SK-N-SH (cell line): ENCODE results near the gene EXOC4. TPM values are rescaled to one million over a fixed set of nuclear protein-coding genes. Genes with fewer than 3 reads are reported as not detected.

ENCODE experiments used
- CTCF ChIA-PET: fragments of 300-600, 350-600 bp; formaldehyde crosslinking; extraction: SDS; loops from one replicate; lab custom pipeline; 2021; lab: Yijun Ruan, JAX
- POLR2A ChIA-PET: fragments of 350-600 bp; sonication (Branson Sonifier 250); formaldehyde crosslinking; extraction: SDS; loops from one replicate; lab custom pipeline; 2020; ENCODE audit warnings: antibody characterized with exemption, inconsistent platforms; lab: Yijun Ruan, JAX
- DNase-seq: peaks from one replicate; pipeline ENCODE4 v3.0.0; 2012
- H2AFZ ChIP-seq: fragments of 200-600 bp; sonication (generic); 2 replicates; pipeline ENCODE4 v1.8.1; 2016; ENCODE audit warnings: antibody characterized with exemption, mild to moderate bottlenecking, low read depth
- H3F3A ChIP-seq: fragments of 200-600 bp; sonication (generic); replicated peaks from 2 replicates; pipeline ENCODE3; 2016; ENCODE audit warnings: antibody characterized with exemption, mild to moderate bottlenecking; ENCODE audit not compliant: insufficient read depth
- H3K27ac ChIP-seq, 2 experiments: fragments of 200-500 bp in 1 of 2; fragments of 200-600 bp in 1 of 2; sonication (Bioruptor generic) in 1 of 2; sonication (generic), shearing (Covaris generic) in 1 of 2; 2 replicates each; pipeline versions ENCODE4 v1.5.1 to v1.6.1; 2014 to 2016; ENCODE audit warnings: low read depth in 2 of 2, inconsistent platforms in 1 of 2, low read length in 1 of 2, mild to moderate bottlenecking in 1 of 2, mixed read lengths in 1 of 2
- H3K27me3 ChIP-seq: fragments of 200-600 bp; sonication (generic), shearing (Covaris generic); 2 replicates; pipeline ENCODE4 v1.6.1; 2016; ENCODE audit warnings: mixed run types; ENCODE audit not compliant: insufficient read depth
- H3K36me3 ChIP-seq, 2 experiments: fragments of 200-500 bp in 1 of 2; fragments of 200-600 bp in 1 of 2; sonication (Bioruptor generic) in 1 of 2; sonication (generic) in 1 of 2; replicated peaks in 1 of 2; 2 replicates each; pipeline versions ENCODE3 to v1.5.1; 2014 to 2016; ENCODE audit warnings: low read length in 1 of 2, mild to moderate bottlenecking in 1 of 2; ENCODE audit not compliant: insufficient read depth in 2 of 2, control insufficient read depth in 1 of 2
- H3K4me1 ChIP-seq, 2 experiments: fragments of 200-500 bp in 1 of 2; fragments of 200-600 bp in 1 of 2; sonication (Bioruptor generic) in 1 of 2; sonication (generic), shearing (Covaris generic) in 1 of 2; 2 replicates each; pipeline versions ENCODE4 v1.5.1 to v1.6.1; 2014 to 2016; ENCODE audit warnings: low read depth in 1 of 2, low read length in 1 of 2, mixed run types in 1 of 2; ENCODE audit not compliant: insufficient read depth in 2 of 2, control insufficient read depth in 1 of 2
- H3K4me2 ChIP-seq: fragments of 200-600 bp; sonication (generic), shearing (Covaris generic); 2 replicates; pipeline ENCODE4 v1.6.1; 2017; ENCODE audit warnings: mixed run types
- H3K4me3 ChIP-seq, 2 experiments: fragments of 200-500 bp in 1 of 2; fragments of 200-600 bp in 1 of 2; sonication (Bioruptor generic) in 1 of 2; sonication (generic), shearing (Covaris generic) in 1 of 2; 2 replicates each; pipeline versions ENCODE4 v1.5.1 to v1.8.1; 2014 to 2016; ENCODE audit warnings: low read depth in 2 of 2, inconsistent platforms in 1 of 2, low read length in 1 of 2, mild to moderate bottlenecking in 1 of 2, mixed read lengths in 1 of 2, moderate library complexity in 1 of 2
- H3K79me2 ChIP-seq: fragments of 200-600 bp; sonication (generic); 2 replicates; pipeline ENCODE4 v1.8.1; 2017; ENCODE audit warnings: mild to moderate bottlenecking; ENCODE audit not compliant: insufficient read depth
- H3K9ac ChIP-seq: fragments of 200-600 bp; sonication (generic); 2 replicates; pipeline ENCODE4 v1.6.1; 2017; ENCODE audit warnings: mixed run types
- H3K9me2 ChIP-seq: fragments of 200-600 bp; sonication (generic); 2 replicates; pipeline ENCODE4 v1.6.1; 2017; ENCODE audit warnings: mixed run types
- H3K9me3 ChIP-seq: fragments of 200-600 bp; sonication (generic); 2 replicates; pipeline ENCODE4 v1.6.1; 2017; ENCODE audit warnings: mixed run types, mild to moderate bottlenecking, moderate library complexity
- H4K20me1 ChIP-seq: fragments of 200-600 bp; sonication (generic); 2 replicates; pipeline ENCODE4 v1.6.1; 2017; ENCODE audit warnings: mild to moderate bottlenecking, mixed run types; ENCODE audit not compliant: insufficient read depth
- CHD2 ChIP-seq: fragments of 150-350 bp; IDR thresholded peaks from 2 replicates; pipeline ENCODE4 v1.6.1; 2018; ENCODE audit warnings: low read length; ENCODE audit not compliant: partially characterized antibody
- EP300 ChIP-seq, 2 experiments: IDR thresholded peaks; 2 replicates each; pipeline versions ENCODE4 v1.4.0 to v1.6.1; 2012; ENCODE audit warnings: borderline replicate concordance in 1 of 2, low read depth in 1 of 2, low read length in 1 of 2
- EZH2phosphoT487 ChIP-seq: fragments of 200-600 bp; sonication (generic); IDR thresholded peaks from 2 replicates; pipeline ENCODE4 v1.6.1; 2017; ENCODE audit warnings: low read depth, mixed run types, mild to moderate bottlenecking, antibody characterized with exemption, moderate library complexity, borderline replicate concordance
- FOSL2 ChIP-seq: IDR thresholded peaks from 2 replicates; pipeline ENCODE4 v1.4.0; 2012; ENCODE audit warnings: low read depth, mild to moderate bottlenecking, moderate library complexity, borderline replicate concordance
- FOXM1 ChIP-seq: IDR thresholded peaks from 2 replicates; pipeline ENCODE4 v1.4.0; 2012; ENCODE audit warnings: low read depth, mild to moderate bottlenecking
- GABPA ChIP-seq: IDR thresholded peaks from 2 replicates; pipeline ENCODE4 v1.4.0; 2012; ENCODE audit warnings: low read depth, mild to moderate bottlenecking
- GATA2 ChIP-seq: sonication (generic); formaldehyde crosslinking; IDR thresholded peaks from 2 replicates; pipeline ENCODE4 v1.5.0; 2020; ENCODE audit warnings: mild to moderate bottlenecking, missing genetic modification reagents
- RAD21 ChIP-seq: IDR thresholded peaks from 2 replicates; pipeline ENCODE4 v1.6.1; 2012; ENCODE audit warnings: mild to moderate bottlenecking, low read length
- REST ChIP-seq: IDR thresholded peaks from 2 replicates; pipeline ENCODE4 v1.6.1; 2012; ENCODE audit warnings: mild to moderate bottlenecking, low read depth, low read length, moderate library complexity
- SIN3A ChIP-seq: IDR thresholded peaks from 2 replicates; pipeline ENCODE4 v1.6.1; 2012; ENCODE audit warnings: low read depth, mild to moderate bottlenecking, low read length, moderate library complexity, borderline replicate concordance
- TEAD4 ChIP-seq: IDR thresholded peaks from 2 replicates; pipeline ENCODE4 v1.4.0; 2012; ENCODE audit warnings: mild to moderate bottlenecking, borderline replicate concordance; ENCODE audit not compliant: insufficient read depth
- USF1 ChIP-seq: IDR thresholded peaks from 2 replicates; pipeline ENCODE4 v1.4.0; 2012; ENCODE audit warnings: low read depth, borderline replicate concordance
- WGBS: methylation state at CpG from one replicate; pipeline ENCODE4 v1.1.6; 2017; ENCODE audit warnings: low lambda C conversion rate; 5-methylcytosine and 5-hydroxymethylcytosine counted together
- polyA plus RNA-seq, 3 experiments: library from polyadenylated mRNA; depleted of rRNA; stranded (reverse); fragments of >200 nt; gene quantifications; 2 replicates each; pipeline ENCODE4 v1.2.3, GENCODE V29; 2012
- TF ChIP-seq, protein P1 (sequence below): fragments of 200-600 bp; sonication (generic); IDR thresholded peaks from 2 replicates; pipeline ENCODE4 v1.6.1; 2017; ENCODE audit warnings: antibody characterized with exemption, mild to moderate bottlenecking, moderate library complexity

Gene EXOC4
- polyA plus RNA-seq, 1 of the 3 experiments (the other 2 are of a cell fraction) = 37.3 TPM

DNA sequence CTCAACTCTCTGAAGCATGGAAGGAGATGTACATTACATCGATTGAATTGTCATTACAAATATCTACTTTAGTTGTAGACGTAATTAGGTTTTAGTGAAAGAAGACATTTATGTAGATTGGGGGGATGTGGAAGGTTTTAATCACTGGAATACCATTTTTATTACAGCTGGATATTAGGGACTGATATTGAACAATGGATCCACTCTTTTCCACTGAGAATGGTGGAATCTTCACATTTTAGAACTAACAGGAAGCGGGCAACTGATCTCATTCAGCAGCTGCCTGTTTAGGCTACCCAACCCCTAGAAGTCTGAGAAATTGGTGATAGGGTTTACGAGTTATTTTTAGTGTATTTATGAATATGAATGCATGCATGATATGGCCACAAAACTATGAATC is 538.0 kb downstream of the EXOC4 start:
- Histone ChIP-seq H3K4me2 (no peak overlapping the region), H2AFZ (no peak overlapping the region), H3K27ac (peak overlapping the region in 1 of 2 experiments; percentile 59; a peak in 2 of 4 replicates), H3K9ac (no peak overlapping the region), H3K36me3 (peaks cover 0 to 12% of the 10 kb centered on the region in 2 experiments), H3K27me3 (no peaks in the 10 kb centered on the region), H4K20me1 (no peaks in the 10 kb centered on the region), H3K4me3 (no peak overlapping the region), H3K9me2 (no peaks in the 10 kb centered on the region), H3K79me2 (no peaks in the 10 kb centered on the region), H3K4me1 (peaks cover 0 to 18% of the 10 kb centered on the region in 2 experiments; a peak in 2 of 4 replicates)
- 96% methylated on average over 4 of the region's 4 CpGs for WGBS
- DNase-seq = no peak
- TF ChIP-seq USF1 (no peak), GABPA (no peak), RAD21 (no peak), REST (no peak), EZH2phosphoT487 (no peak), TEAD4 (no peak), FOXM1 (no peak), EP300 (IDR thresholded peaks at IDR 0.05; ENCODE audit: borderline replicate concordance in 1 of 2, low read depth in 1 of 2, low read length in 1 of 2) (no peak), FOSL2 (no peak), CHD2 (no peak), SIN3A (no peak), GATA2 (CRISPR knock-in tag) (no peak)
- TF ChIP-seq, protein P1, sequence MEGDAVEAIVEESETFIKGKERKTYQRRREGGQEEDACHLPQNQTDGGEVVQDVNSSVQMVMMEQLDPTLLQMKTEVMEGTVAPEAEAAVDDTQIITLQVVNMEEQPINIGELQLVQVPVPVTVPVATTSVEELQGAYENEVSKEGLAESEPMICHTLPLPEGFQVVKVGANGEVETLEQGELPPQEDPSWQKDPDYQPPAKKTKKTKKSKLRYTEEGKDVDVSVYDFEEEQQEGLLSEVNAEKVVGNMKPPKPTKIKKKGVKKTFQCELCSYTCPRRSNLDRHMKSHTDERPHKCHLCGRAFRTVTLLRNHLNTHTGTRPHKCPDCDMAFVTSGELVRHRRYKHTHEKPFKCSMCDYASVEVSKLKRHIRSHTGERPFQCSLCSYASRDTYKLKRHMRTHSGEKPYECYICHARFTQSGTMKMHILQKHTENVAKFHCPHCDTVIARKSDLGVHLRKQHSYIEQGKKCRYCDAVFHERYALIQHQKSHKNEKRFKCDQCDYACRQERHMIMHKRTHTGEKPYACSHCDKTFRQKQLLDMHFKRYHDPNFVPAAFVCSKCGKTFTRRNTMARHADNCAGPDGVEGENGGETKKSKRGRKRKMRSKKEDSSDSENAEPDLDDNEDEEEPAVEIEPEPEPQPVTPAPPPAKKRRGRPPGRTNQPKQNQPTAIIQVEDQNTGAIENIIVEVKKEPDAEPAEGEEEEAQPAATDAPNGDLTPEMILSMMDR = no peak
- TF ChIP-seq, all 33 proteins: peak for 0
- ChIA-PET CTCF (interaction anchor here (0.8 to 3.1 kb wide), 12 partner anchors 8 to 350 kb away, joined by 3 to 20 read pairs (median 6); no protein-coding TSS in a partner anchor), POLR2A (interaction anchor here (0.6 kb wide), 1 partner anchor 21 kb away, joined by 4 read pairs; no protein-coding TSS in a partner anchor)
- no peaks in the 10 kb centered on the region for H3K9me3 ChIP-seq
- H3F3A ChIP-seq = no peaks in the 10 kb centered on the region
